ENCODE data around the gene LARGE1. TPM values are rescaled to one million over a fixed set of nuclear protein-coding genes. Genes with fewer than 3 reads are reported as not detected.

The LARGE1 gene
- total RNA-seq, 3 donors from 2014 or later, result 23.6 to 27.8 (median 26.1) TPM

GRCh38 chr22:33455036-33455435 is 465.2 kb downstream of the LARGE1 start:
- no peak for DNase-seq (ENCODE audit: low spot score in 2 of 2)
- Histone ChIP-seq H3K36me3 (no peaks in the 10 kb centered on the region), H3K27ac (no peak overlapping the region), H3K4me3 (no peak overlapping the region), H3K4me1 (no peaks in the 10 kb centered on the region), H3K9me3 (no peaks in the 10 kb centered on the region), H3K27me3 (no peaks in the 10 kb centered on the region)
- intact Hi-C loops (cut with DNase I; ENCODE audit: low total_unique reads), result no loop called here
- TF ChIP-seq POLR2A (IDR thresholded peaks at IDR 0.05) (no peak), POLR2AphosphoS5 (IDR thresholded peaks at IDR 0.05) (no peak), CTCF (IDR thresholded peaks at IDR 0.05) (no peak)

GRCh38 chr22:33451866-33452469 is 468.3 kb downstream of the LARGE1 start:
- H3K27ac ChIP-seq, result no peak overlapping the region
- intact Hi-C loops (cut with DNase I; ENCODE audit: low total_unique reads), result no loop called here
- H3K27me3 ChIP-seq, result no peaks in the 10 kb centered on the region
- H3K4me1 ChIP-seq, result no peaks in the 10 kb centered on the region
- H3K9me3 ChIP-seq, result peaks cover 0 to 6% of the 10 kb centered on the region in 2 donors
- H3K4me3 ChIP-seq, result no peak overlapping the region
- DNase-seq (ENCODE audit: low spot score in 2 of 2), result no peak
- H3K36me3 ChIP-seq, result no peaks in the 10 kb centered on the region
- TF ChIP-seq POLR2A (IDR thresholded peaks at IDR 0.05) (no peak), POLR2AphosphoS5 (IDR thresholded peaks at IDR 0.05) (no peak), CTCF (IDR thresholded peaks at IDR 0.05) (no peak)

GRCh38 chr22:33450756-33451155 is 469.5 kb downstream of the LARGE1 start:
- Histone ChIP-seq H3K36me3 (no peaks in the 10 kb centered on the region), H3K27ac (no peak overlapping the region), H3K4me1 (no peaks in the 10 kb centered on the region), H3K9me3 (peaks cover 0 to 6% of the 10 kb centered on the region in 2 donors), H3K4me3 (no peak overlapping the region), H3K27me3 (no peaks in the 10 kb centered on the region)
- DNase-seq (ENCODE audit: low spot score in 2 of 2), result no peak
- intact Hi-C loops (cut with DNase I; ENCODE audit: low total_unique reads), result no loop called here
- TF ChIP-seq POLR2AphosphoS5 (IDR thresholded peaks at IDR 0.05), result no peak

- no peak for TF ChIP-seq POLR2A (IDR thresholded peaks at IDR 0.05)
- no peak for TF ChIP-seq CTCF (IDR thresholded peaks at IDR 0.05)
- TF ChIP-seq POLR2AphosphoS5 (IDR thresholded peaks at IDR 0.05), result no peak
- Histone ChIP-seq H3K4me3 (no peak overlapping the region), H3K4me1 (no peaks in the 10 kb centered on the region), H3K36me3 (no peaks in the 10 kb centered on the region), H3K9me3 (peaks cover 0 to 6% of the 10 kb centered on the region in 2 donors), H3K27ac (no peak overlapping the region), H3K27me3 (no peaks in the 10 kb centered on the region)
- intact Hi-C loops (cut with DNase I; ENCODE audit: low total_unique reads), result no loop called here
- DNase-seq (ENCODE audit: low spot score in 2 of 2), result no peak
These were observed 472.5 kb downstream of the LARGE1 start for GRCh38 chr22:33447733-33448132.

GRCh38 chr22:33443683-33444082 is 476.6 kb downstream of the LARGE1 start:
- Histone ChIP-seq H3K9me3 (no peaks in the 10 kb centered on the region), H3K36me3 (no peaks in the 10 kb centered on the region), H3K27me3 (no peaks in the 10 kb centered on the region), H3K4me1 (no peaks in the 10 kb centered on the region), H3K4me3 (no peak overlapping the region), H3K27ac (no peak overlapping the region)
- TF ChIP-seq POLR2A (IDR thresholded peaks at IDR 0.05) (no peak), POLR2AphosphoS5 (IDR thresholded peaks at IDR 0.05) (no peak), CTCF (IDR thresholded peaks at IDR 0.05) (no peak)
- intact Hi-C loops (cut with DNase I; ENCODE audit: low total_unique reads), result no loop called here
- DNase-seq (ENCODE audit: low spot score in 2 of 2), result no peak
